Upper lobe of left lung (tissue), 4 donors: Measurements from ENCODE around the gene GALNT18.

Source experiments
- CTCF ChIP-seq, 6 experiments: fragments of 450-650 bp in 4 of 6; fragments of 200-600 bp in 2 of 6; sonication (generic) in 2 of 6; IDR thresholded peaks; one replicate each; pipeline ENCODE4 v1.5.1; 2016 to 2019; ENCODE audit warnings: antibody characterized with exemption in 6 of 6
- POLR2A ChIP-seq, 4 donors: fragments of 450-650 bp; IDR thresholded peaks; one replicate each; pipeline ENCODE4 v1.5.1; 2016 to 2017; ENCODE audit warnings: antibody characterized with exemption in 4 of 4, mild to moderate bottlenecking in 2 of 4
- POLR2AphosphoS5 ChIP-seq, 2 donors: sonication (generic); formaldehyde crosslinking; IDR thresholded peaks; one replicate each; pipeline ENCODE4 v1.5.1; 2017; ENCODE audit warnings: antibody characterized with exemption in 2 of 2

- TF ChIP-seq POLR2AphosphoS5 (IDR thresholded peaks at IDR 0.05) (no peak), CTCF (IDR thresholded peaks at IDR 0.05) (no peak), POLR2A (IDR thresholded peaks at IDR 0.05) (no peak)
Measured at GRCh38 chr11:11336664-11337063, 285.1 kb downstream of the GALNT18 start.
